Stomach (tissue), 4 donors: ENCODE results near the gene ANKRD11.

Experiments used
- POLR2A ChIP-seq, 4 donors: fragments of 450-650 bp; IDR thresholded peaks; one replicate each; pipeline ENCODE4 v1.6.1; 2016; ENCODE audit warnings: antibody characterized with exemption in 4 of 4, control low read depth in 2 of 4, mild to moderate bottlenecking in 1 of 4, moderate library complexity in 1 of 4
- POLR2AphosphoS5 ChIP-seq, 3 donors: sonication (generic); formaldehyde crosslinking; IDR thresholded peaks; one replicate each; pipeline ENCODE4 v1.6.1; 2016; ENCODE audit warnings: antibody characterized with exemption in 3 of 3
- TF ChIP-seq, protein P1 (sequence below), 7 experiments: fragments of 450-650 bp in 4 of 7; fragments of 200-600 bp in 3 of 7; sonication (generic) in 3 of 7; IDR thresholded peaks; one replicate each; pipeline ENCODE4 v1.5.1; 2016 to 2019; ENCODE audit warnings: antibody characterized with exemption in 7 of 7, control low read depth in 2 of 7, mild to moderate bottlenecking in 1 of 7

DNA sequence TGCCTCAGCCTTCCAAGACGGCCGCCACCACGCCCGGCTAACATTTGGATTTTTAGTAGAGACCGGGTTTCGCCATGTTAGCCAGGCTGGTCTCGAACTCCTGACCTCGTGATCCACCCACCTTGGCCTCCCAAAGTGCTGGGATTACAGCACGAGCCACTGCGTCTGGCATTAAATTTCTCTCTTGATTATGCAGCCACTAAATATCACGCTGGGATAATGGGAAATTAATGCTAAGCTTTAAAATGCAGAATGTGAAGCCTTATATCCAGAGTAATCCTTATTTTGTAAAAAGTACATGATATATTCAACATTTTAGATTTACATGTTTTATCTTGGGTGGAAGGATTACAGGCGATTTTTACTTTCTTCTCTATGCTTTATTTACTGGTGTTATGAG lies 89.2 kb downstream of the ANKRD11 start:
- TF ChIP-seq, protein P1, sequence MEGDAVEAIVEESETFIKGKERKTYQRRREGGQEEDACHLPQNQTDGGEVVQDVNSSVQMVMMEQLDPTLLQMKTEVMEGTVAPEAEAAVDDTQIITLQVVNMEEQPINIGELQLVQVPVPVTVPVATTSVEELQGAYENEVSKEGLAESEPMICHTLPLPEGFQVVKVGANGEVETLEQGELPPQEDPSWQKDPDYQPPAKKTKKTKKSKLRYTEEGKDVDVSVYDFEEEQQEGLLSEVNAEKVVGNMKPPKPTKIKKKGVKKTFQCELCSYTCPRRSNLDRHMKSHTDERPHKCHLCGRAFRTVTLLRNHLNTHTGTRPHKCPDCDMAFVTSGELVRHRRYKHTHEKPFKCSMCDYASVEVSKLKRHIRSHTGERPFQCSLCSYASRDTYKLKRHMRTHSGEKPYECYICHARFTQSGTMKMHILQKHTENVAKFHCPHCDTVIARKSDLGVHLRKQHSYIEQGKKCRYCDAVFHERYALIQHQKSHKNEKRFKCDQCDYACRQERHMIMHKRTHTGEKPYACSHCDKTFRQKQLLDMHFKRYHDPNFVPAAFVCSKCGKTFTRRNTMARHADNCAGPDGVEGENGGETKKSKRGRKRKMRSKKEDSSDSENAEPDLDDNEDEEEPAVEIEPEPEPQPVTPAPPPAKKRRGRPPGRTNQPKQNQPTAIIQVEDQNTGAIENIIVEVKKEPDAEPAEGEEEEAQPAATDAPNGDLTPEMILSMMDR (IDR thresholded peaks at IDR 0.05), result no peak
- no peak for TF ChIP-seq POLR2AphosphoS5 (IDR thresholded peaks at IDR 0.05)
- TF ChIP-seq POLR2A (IDR thresholded peaks at IDR 0.05), result no peak
